Small intestine (tissue), 7 donors: Measurements from ENCODE around the gene GPRC5C. TPM values are rescaled to one million over a fixed set of nuclear protein-coding genes. Genes with fewer than 3 reads are reported as not detected.

Experiments used
- DNase-seq, 2 donors: peaks; one replicate each; pipeline versions ENCODE4 v3.0.0 to v3.0.0-alpha.2; 2013
- FAIRE-seq: peaks from 2 replicates; lab custom pipeline; 2012; peaks lifted over from hg19 to GRCh38; lab: Jason Lieb, UNC
- H3K27ac ChIP-seq, 3 donors: one replicate each; pipeline ENCODE4 v1.5.1; 2013; ENCODE audit warnings: low read length in 2 of 3, mild to moderate bottlenecking in 2 of 3, control low read depth in 1 of 3, inconsistent platforms in 1 of 3, low read depth in 1 of 3, moderate library complexity in 1 of 3
- H3K27me3 ChIP-seq, 3 donors: one replicate each; pipeline ENCODE4 v1.6.1; 2013; ENCODE audit warnings: low read length in 3 of 3, inconsistent platforms in 1 of 3; ENCODE audit not compliant: control insufficient read depth in 3 of 3, insufficient read depth in 3 of 3
- H3K36me3 ChIP-seq, 3 donors: one replicate each; pipeline ENCODE4 v1.6.1; 2013; ENCODE audit warnings: low read length in 3 of 3, inconsistent platforms in 1 of 3, low read depth in 1 of 3, mild to moderate bottlenecking in 1 of 3, moderate library complexity in 1 of 3; ENCODE audit not compliant: control insufficient read depth in 3 of 3, insufficient read depth in 2 of 3
- H3K4me1 ChIP-seq, 3 donors: one replicate each; pipeline ENCODE4 v1.6.1; 2013; ENCODE audit warnings: low read length in 2 of 3, inconsistent platforms in 1 of 3, low read depth in 1 of 3, mild to moderate bottlenecking in 1 of 3, moderate library complexity in 1 of 3; ENCODE audit not compliant: control insufficient read depth in 3 of 3, insufficient read depth in 2 of 3
- H3K4me3 ChIP-seq, 3 donors: one replicate each; pipeline ENCODE4 v1.5.1; 2013; ENCODE audit warnings: low read length in 3 of 3, control low read depth in 1 of 3, inconsistent platforms in 1 of 3, low read depth in 1 of 3, mild to moderate bottlenecking in 1 of 3, moderate library complexity in 1 of 3
- H3K9me3 ChIP-seq, 2 donors: one replicate each; pipeline ENCODE4 v1.6.1; 2013; ENCODE audit warnings: low read depth in 1 of 2, low read length in 1 of 2; ENCODE audit not compliant: control insufficient read depth in 2 of 2, insufficient read depth in 1 of 2
- WGBS, 3 donors: extraction: QIAGEN DNeasy Blood & Tissue Kit; methylation state at CpG; one replicate each; pipeline ENCODE4 v1.1.7; 2013; 5-methylcytosine and 5-hydroxymethylcytosine counted together
- polyA plus RNA-seq, 4 donors: library from polyadenylated mRNA; stranded (reverse) in 3 of 4; unstranded in 1 of 4; fragments of 200-250 nt in 3 of 4; fragments of 120-200 nt in 1 of 4; gene quantifications; one replicate each; pipeline versions ENCODE4 v1.2.1 to v1.2.3, GENCODE V29; 2013
- donor health status: healthy with polysubstance abuse.
- donor health status: control.
- donor health status: control.
- donor health status: Bipolar disorder and iron deficiency.
- donor health status: healthy.

The GPRC5C gene
- polyA plus RNA-seq, 4 donors: 41.3 to 72.8 (median 48.1) TPM

DNA sequence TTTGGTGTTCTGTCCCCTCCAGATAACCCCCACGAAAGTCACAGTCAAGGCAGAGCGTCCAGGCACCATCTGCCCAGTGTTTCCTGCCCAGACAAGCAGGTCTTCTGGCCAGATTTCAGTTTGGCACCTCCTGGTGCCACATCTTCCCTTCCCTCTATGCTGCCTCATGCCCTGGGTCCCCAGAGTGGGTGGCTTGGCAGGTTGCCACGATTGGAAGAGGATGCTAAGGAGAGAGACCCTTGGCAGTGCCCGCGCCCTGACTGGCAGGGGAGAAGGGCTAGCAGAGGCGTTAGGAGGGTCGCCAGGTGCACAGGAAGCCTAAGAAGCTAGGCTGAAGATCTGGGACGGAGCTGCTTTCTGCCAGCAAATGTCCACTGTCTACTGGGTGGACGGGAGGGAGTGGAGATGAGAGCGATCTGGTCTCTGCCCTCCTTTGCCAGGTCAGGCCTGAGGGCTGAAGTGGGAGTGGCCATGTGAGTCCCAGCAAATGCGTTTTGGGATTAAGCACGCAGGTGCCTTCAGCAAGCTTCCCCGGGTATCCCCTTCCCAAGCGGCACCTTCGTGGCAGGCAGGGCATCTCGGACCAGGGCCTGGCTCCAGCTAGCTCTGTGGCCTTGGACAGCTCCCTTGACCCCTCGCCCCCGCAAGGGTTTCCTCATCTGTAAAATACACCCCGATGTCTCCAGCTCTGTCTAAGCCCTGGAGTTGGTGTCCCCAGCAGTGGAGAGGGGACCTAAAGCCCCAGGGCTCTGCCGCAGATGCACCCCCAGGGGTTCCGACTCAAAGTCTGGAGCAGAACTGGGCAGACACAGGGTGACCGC lies 21.2 kb downstream of the GPRC5C start:
- no peaks in the 10 kb centered on the region for H3K9me3 ChIP-seq
- DNase-seq (no peak), FAIRE-seq (no peak)
- H3K4me1 ChIP-seq: peaks cover 2 to 26% (median 9%) of the 10 kb centered on the region in 3 donors
- H3K27ac ChIP-seq: peak overlapping the region in 1 of 3 donors; percentile 27
- peak overlapping the region in 2 of 3 donors; percentile 30 to 37 for H3K4me3 ChIP-seq
- no peaks in the 10 kb centered on the region for H3K27me3 ChIP-seq
- peaks cover 0 to 24% (median 0%) of the 10 kb centered on the region in 3 donors for H3K36me3 ChIP-seq
- WGBS, 3 donors: 46 to 57% (median 51%) methylated on average over 22 of the region's 22 CpGs

DNA sequence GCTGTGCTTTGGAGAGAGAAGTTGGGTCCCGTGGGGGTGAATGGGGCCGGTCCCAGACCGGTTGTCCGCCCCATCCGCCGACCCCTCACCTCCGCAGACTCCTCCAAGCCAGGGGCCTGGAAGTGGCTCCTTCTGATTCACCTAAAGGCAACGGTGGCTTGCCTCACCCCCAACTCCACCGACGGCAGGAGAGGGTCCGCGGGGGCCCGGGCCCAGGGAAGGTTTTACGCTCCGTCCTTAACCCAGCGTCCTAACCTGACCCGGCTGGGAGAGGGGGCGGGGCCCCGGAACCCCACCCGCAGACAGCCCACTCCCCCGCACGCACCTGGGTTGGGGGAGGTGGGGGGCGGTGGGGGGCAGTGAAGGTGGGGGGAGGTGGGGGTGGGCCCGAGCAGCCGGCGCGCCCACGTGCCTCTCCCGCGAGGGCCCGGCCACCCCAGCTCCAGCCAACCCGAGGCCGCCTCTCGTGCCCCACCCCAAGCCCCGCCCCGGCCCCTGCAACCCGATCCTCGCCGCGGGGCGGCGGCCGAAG lies 21.8 kb downstream of the GPRC5C start:
- no peaks in the 10 kb centered on the region for H3K27me3 ChIP-seq
- H3K36me3 ChIP-seq: peaks cover 0 to 21% (median 0%) of the 10 kb centered on the region in 3 donors
- H3K4me3 ChIP-seq: peak overlapping the region in 2 of 3 donors; percentile 30 to 37
- FAIRE-seq (no peak), DNase-seq (no peak)
- H3K27ac ChIP-seq: peak overlapping the region in 1 of 3 donors; percentile 27
- H3K9me3 ChIP-seq: no peaks in the 10 kb centered on the region
- H3K4me1 ChIP-seq: peaks cover 2 to 26% (median 9%) of the 10 kb centered on the region in 3 donors
- WGBS, 3 donors: 3 to 5% (median 4%) methylated on average over 35 to 43 of the region's 43 CpGs

DNA sequence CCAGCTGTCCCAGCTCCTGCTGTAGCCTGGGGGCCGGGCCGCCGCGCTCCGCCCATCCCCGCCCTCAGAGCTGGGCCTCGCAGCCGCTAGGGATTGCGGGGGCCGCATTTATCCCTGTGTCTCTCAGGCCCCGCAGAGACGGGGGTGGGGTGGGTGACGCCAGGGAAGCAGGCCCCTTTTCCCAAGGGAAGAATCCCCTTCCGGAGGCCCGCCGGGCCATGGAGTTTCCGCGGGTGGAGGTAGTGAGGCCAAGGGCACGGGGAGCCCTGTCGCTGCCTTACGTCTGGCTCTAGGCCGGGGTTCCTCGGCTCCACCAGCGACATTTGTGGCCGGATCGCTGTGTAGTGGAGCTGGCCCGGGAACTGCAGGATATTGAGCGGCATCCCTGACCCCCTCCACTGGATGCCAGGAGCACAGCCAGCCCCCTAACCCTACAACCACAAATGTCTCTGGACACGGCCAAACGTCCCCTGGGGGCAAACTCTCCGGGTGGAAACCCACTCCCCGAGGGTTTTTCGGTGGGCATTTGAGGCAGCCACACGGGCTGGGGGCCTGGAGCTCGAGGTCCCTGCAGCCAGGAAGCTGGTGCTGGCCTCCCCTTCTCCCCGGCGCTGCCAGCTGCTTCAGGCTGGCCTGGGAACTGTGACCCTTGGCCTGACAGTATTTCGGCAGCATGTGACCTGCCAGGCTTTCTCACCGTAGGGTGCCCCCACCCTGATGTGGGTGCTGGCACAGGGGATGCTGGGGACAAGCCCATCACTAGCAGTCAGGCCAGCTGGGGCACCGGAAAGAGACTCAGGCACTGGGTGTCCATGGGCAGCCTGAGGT lies 22.5 kb downstream of the GPRC5C start:
- H3K4me1 ChIP-seq: peaks cover 2 to 26% (median 9%) of the 10 kb centered on the region in 3 donors
- H3K27ac ChIP-seq: peak overlapping the region; percentile 31 to 88 (median 42)
- no peak for FAIRE-seq
- WGBS, 3 donors: 6 to 11% (median 9%) methylated on average over 31 to 40 of the region's 40 CpGs
- H3K36me3 ChIP-seq: peaks cover 0 to 16% (median 0%) of the 10 kb centered on the region in 3 donors
- no peaks in the 10 kb centered on the region for H3K27me3 ChIP-seq
- H3K4me3 ChIP-seq: peak overlapping the region in 2 of 3 donors; percentile 19 to 37
- peak; percentile 88 to 94 for DNase-seq
- H3K9me3 ChIP-seq: no peaks in the 10 kb centered on the region

DNA sequence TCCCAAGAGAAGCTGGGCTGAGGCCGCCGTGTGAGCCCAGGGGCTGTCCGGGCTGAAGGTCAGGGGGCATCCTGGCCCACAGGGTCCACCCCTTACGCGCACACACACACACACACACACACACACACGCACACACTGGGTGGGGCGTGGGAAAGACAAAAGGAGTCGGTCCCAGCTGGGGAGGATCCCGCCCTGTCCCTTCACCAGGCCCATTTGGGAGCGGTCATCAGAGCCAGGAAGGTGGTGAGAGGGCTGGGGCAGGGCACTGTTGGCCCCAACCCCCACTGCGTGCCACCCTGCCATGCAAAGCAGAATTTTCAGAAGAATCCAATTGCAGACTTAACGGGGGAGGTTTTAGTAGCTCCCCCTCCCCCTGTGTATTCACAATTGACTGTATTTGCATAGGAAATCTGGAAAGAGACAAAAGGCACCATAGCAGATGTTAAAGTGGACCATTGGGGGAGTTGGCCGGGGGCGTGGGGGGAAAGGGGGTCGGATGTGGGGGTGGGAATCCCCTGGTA lies 23.2 kb downstream of the GPRC5C start:
- Histone ChIP-seq H3K4me1 (peaks cover 2 to 26% (median 9%) of the 10 kb centered on the region in 3 donors), H3K27me3 (no peaks in the 10 kb centered on the region), H3K27ac (peak overlapping the region in 2 of 3 donors; percentile 31 to 88), H3K9me3 (no peaks in the 10 kb centered on the region), H3K4me3 (no peak overlapping the region), H3K36me3 (peaks cover 0 to 9% (median 0%) of the 10 kb centered on the region in 3 donors)
- 46 to 58% (median 51%) methylated on average over 11 to 15 of the region's 15 CpGs for WGBS, 3 donors
- no peak for FAIRE-seq
- no peak for DNase-seq

DNA sequence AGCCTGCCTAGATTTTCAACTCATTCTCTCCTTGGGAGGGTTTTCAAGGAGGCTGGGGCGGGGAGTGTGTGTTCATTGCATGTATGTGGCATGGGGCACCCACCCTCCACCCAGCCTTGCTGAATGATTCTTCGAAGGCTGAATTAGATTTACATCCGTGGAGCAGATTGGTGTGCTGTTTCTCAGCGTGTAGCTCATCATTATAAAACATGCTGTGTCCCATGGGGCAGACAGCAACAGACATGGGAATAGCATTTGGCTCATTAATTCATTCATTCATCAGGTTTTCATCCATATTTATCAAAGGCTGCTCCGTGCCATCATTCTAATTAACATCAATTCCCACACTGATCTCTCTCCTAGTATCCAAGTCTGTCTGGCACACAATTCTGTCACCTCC lies 23.9 kb downstream of the GPRC5C start:
- Histone ChIP-seq H3K36me3 (peaks cover 0 to 2% (median 0%) of the 10 kb centered on the region in 3 donors), H3K4me3 (no peak overlapping the region), H3K27ac (no peak overlapping the region), H3K27me3 (no peaks in the 10 kb centered on the region), H3K9me3 (no peaks in the 10 kb centered on the region), H3K4me1 (peaks cover 2 to 26% (median 9%) of the 10 kb centered on the region in 3 donors)
- no peak for DNase-seq
- no peak for FAIRE-seq
- WGBS, 3 donors: 85 to 97% (median 93%) methylated on average over 5 of the region's 5 CpGs

DNA sequence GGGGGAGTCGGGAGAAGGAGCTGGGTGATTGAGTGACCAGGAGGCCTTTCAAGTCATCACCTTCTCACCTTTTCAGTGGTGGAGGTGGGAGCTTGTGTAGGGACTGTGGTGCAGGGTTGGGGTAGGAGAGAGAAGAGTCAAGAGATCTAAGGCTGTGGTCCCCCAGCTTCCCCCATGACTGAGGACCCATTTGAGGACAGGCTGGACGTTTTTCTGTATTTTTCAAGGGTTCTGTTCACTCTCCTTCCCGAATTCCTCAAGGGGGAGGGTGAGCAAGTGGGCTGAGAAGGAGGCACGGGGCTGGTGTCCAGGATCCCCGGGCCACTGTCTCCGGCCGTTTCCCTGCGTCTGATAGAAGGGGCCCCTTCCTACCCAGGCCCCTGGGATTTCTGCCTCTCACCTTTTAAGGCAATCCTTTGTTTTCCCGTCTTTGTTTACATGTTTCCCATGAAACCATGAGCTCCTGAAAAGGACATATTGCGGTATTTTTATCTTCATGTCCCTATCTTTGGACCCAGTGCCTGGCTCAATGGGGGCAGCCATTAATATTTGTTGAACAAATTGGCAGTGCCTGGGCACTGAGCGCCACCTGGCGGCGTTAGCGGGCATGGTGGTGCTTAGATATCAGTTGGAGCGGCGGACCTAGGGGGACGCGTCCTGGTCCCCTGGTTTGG lies 25.4 kb downstream of the GPRC5C start:
- Histone ChIP-seq H3K4me3 (no peak overlapping the region), H3K9me3 (no peaks in the 10 kb centered on the region), H3K36me3 (no peaks in the 10 kb centered on the region), H3K4me1 (peaks cover 0 to 26% (median 9%) of the 10 kb centered on the region in 3 donors), H3K27me3 (no peaks in the 10 kb centered on the region), H3K27ac (no peak overlapping the region)
- WGBS, 3 donors: 20 to 24% (median 21%) methylated on average over 18 of the region's 18 CpGs
- FAIRE-seq (no peak), DNase-seq (peak; percentile 67 to 82)

DNA sequence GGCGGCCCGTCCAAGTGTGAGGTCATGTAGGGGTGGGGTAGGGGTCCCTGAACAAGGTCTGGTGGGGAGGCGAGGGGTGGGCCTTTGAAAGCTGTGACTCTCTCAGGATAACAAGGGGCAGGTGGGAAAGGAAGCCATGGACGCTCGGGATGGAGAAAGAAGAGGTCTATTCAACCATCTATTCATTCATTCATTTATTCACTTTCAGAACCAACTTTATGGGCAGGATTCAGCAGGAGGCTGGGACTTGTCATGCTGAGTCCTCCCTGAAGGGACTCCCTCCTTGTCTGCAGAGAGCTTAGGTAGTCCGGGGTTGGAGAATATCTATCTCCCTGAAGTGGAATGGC lies 25.9 kb downstream of the GPRC5C start:
- no peaks in the 10 kb centered on the region for H3K27me3 ChIP-seq
- no peak for DNase-seq
- no peak for FAIRE-seq
- H3K4me3 ChIP-seq: no peak overlapping the region
- H3K27ac ChIP-seq: no peak overlapping the region
- 30 to 41% (median 34%) methylated on average over 6 of the region's 6 CpGs for WGBS, 3 donors
- H3K9me3 ChIP-seq: no peaks in the 10 kb centered on the region
- no peaks in the 10 kb centered on the region for H3K36me3 ChIP-seq
- peaks cover 0 to 25% (median 9%) of the 10 kb centered on the region in 3 donors for H3K4me1 ChIP-seq
